IgD-negative memory B cell (primary cell): Measurements from ENCODE around the gene GDI1. TPM values are rescaled to one million over a fixed set of nuclear protein-coding genes. Genes with fewer than 3 reads are reported as not detected.

ENCODE experiments used
- H3K27ac Mint-ChIP-seq, 3 donors: one replicate each; pipeline ENCODE4 v1.8.0; 2020 to 2022; ENCODE audit warnings: mild to moderate bottlenecking in 3 of 3, mixed read lengths in 3 of 3, moderate library complexity in 1 of 3
- H3K27me3 Mint-ChIP-seq: one replicate; pipeline ENCODE4 v1.8.0; 2021; ENCODE audit warnings: mixed read lengths
- H3K36me3 Mint-ChIP-seq: one replicate; pipeline ENCODE4 v1.8.0; 2020; ENCODE audit warnings: mild to moderate bottlenecking, mixed read lengths
- H3K4me1 Mint-ChIP-seq, 3 donors: one replicate each; pipeline ENCODE4 v1.8.0; 2020 to 2022; ENCODE audit warnings: mixed read lengths in 3 of 3, mild to moderate bottlenecking in 1 of 3
- H3K4me3 Mint-ChIP-seq, 4 donors: one replicate each; pipeline ENCODE4 v1.8.0; 2020 to 2022; ENCODE audit warnings: mild to moderate bottlenecking in 4 of 4, mixed read lengths in 4 of 4, moderate library complexity in 3 of 4
- H3K9me3 Mint-ChIP-seq, 3 donors: one replicate each; pipeline ENCODE4 v1.8.0; 2020 to 2021; ENCODE audit warnings: mixed read lengths in 3 of 3, mild to moderate bottlenecking in 1 of 3
- polyA plus RNA-seq: library from polyadenylated mRNA; unstranded; fragments of 300-500 nt; fragmentation: Illumina TruSeq; gene quantifications from one replicate; pipeline ENCODE4 v1.2.3, GENCODE V29; 2021

The GDI1 gene
- polyA plus RNA-seq, 1 donor from 2014 or later: 38.1 TPM

DNA sequence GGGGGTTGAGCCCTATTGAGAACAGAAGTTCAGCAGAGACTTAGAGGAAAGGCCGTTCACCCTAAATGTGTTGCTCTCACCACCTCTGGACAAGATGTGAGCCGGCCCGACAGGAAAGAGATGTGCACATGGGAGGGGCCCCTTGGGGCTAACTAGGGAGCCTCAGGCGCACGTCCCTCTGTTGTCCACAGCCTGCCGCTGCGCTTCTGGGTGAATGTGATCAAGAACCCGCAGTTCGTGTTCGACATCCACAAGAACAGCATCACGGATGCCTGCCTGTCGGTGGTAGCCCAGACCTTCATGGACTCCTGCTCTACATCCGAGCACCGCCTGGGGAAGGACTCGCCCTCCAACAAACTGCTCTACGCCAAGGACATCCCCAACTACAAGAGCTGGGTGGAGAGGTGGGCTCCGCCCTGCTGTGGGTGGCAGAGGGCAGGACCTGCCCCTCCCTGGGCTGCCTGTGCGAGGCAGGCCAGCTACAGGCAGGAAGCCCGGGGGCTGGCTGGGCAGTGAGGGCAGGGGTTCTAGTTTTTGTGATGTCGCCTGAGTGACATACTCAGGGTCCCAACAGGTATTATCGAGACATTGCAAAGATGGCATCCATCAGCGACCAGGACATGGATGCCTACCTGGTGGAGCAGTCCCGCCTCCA, 34.1 kb downstream of the GDI1 start:
- H3K27ac Mint-ChIP-seq: no peak overlapping the region
- no peaks in the 10 kb centered on the region for H3K9me3 Mint-ChIP-seq
- H3K4me1 Mint-ChIP-seq: no peaks in the 10 kb centered on the region
- no peaks in the 10 kb centered on the region for H3K27me3 Mint-ChIP-seq
- H3K4me3 Mint-ChIP-seq: no peak overlapping the region
- peaks cover 2% of the 10 kb centered on the region for H3K36me3 Mint-ChIP-seq

DNA sequence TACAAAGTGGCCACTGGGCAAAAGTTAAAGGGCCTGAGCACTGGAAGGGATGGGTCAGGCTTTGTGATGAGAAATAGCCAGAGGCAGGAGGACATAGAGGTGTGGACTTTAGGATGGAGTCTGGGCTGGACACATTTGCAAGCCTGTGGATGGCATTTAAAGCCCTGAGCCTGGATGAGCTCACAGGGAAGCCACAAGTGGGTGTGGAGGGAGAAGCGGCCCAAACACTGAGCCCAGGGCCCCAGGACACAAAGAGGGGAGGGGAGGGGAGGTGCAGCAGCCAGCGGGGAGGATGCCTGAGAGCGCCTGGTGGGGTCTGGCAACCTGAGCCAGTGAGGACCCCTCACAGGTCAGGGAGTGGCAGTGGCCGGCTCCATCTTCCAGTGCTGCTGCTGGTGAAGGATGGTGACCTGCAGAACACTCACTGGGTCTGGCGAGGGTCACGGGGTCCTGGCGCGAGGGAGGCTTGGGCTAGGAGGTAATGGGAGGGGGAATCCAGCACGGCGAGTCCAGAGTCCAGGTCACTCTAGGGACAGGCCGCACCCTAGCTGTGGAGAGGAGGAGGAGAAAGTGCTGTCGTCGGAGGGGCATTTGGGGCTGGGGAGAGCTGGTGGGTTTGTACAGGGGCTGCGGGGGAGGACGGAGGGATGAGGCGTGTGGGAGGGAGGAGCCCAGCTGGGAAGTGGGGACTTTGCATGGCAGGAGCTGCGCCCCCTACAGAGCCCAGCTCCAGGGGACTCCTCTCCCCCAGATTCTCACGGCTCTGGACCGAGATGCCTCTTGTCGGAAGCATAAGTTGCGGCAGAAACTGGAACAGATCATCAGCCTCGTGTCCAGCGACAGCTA, 35.1 kb downstream of the GDI1 start:
- Mint-ChIP-seq H3K36me3 (peaks cover 2% of the 10 kb centered on the region), H3K27me3 (no peaks in the 10 kb centered on the region), H3K4me3 (no peak overlapping the region), H3K4me1 (no peaks in the 10 kb centered on the region), H3K27ac (no peak overlapping the region), H3K9me3 (no peaks in the 10 kb centered on the region)

DNA sequence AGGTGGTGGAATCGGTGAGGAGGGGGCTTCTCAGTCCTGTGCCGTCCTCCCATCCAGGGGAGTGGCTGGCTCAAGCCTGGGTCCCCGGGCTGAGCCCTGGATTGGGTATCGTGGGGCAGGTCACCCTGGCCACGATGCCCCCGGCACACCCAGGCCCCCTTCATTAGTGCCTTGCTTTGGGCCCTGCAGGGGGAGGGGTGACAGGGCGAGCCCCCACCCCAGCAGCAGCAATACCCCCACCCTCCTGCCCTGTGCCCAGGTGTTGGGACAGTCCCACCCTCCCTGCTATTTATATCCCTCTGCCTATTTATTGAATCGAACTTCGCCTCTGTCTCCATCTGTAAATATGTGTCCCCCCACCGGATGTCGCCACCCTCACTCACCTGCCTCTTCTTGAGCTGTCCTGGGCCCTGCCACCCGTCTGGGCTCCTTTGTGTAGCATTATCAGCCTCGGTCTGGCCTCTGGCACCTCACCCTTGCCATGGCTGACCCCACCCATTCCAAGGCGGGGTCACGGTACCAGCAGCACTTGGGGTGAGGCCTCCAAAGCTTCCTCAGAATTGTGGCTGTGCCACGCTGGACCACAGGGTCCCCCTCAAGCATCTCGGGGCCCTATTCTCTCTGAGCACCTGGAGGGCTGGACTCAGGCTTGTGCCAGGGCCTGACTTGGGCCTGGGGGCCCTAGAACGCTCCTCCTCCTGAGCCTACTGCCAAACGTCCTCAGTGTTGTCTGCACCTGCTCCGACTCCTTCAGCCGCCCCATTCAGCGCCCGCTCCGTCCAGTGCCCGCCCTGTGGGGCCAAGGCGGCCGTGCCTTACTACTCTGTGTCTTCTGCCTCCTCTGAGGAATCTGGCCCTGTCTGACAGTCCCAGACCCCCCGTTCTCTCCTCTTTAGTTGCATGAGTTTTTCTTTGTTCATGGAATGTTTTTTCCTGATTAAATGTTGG, 36.0 kb downstream of the GDI1 start:
- no peaks in the 10 kb centered on the region for H3K9me3 Mint-ChIP-seq
- H3K27ac Mint-ChIP-seq: no peak overlapping the region
- H3K36me3 Mint-ChIP-seq: peaks cover 2% of the 10 kb centered on the region
- no peaks in the 10 kb centered on the region for H3K4me1 Mint-ChIP-seq
- no peak overlapping the region for H3K4me3 Mint-ChIP-seq
- no peaks in the 10 kb centered on the region for H3K27me3 Mint-ChIP-seq

DNA sequence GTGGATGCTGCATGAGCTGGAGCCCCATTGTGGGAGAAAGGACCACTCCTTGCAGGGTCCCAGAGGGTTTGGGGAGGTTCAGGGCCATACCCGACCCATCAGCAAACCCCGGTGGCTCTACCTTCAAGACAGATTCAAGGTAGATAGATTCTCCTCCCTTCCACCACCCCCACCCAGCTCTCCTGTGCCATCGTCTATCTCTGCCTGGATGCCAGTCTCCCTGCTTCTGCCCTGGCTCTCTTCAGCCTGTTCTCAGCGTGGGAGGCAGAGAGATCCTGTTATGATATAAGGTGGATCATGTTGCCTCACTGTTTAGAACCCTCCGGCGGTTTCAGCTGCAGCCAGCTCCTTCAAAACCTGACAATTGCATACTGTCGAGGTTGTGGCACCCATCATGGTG, 36.7 kb downstream of the GDI1 start:
- peaks cover 2% of the 10 kb centered on the region for H3K36me3 Mint-ChIP-seq
- H3K27ac Mint-ChIP-seq: peak overlapping the region in 1 of 3 donors; percentile 39
- no peaks in the 10 kb centered on the region for H3K9me3 Mint-ChIP-seq
- no peaks in the 10 kb centered on the region for H3K4me1 Mint-ChIP-seq
- no peak overlapping the region for H3K4me3 Mint-ChIP-seq
- H3K27me3 Mint-ChIP-seq: no peaks in the 10 kb centered on the region

DNA sequence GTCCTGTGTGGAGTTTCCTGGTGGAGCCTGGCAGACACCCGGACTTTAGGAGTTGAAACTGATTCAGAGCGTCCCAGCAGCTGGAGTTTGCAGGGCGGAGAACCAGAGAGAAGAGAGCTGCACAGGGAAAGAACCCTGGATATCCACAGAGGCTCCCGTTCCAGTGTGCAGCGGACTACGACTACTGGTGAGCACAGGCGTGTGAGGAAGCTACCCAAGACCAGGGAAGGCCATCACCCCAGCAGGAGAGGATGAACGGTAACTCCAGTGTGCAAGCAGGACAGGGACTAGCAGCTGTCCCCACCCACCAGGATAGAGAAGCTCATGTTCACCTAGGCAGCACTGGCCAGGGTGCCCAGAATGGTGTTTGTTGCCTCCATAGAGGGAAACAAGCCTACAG, 39.9 kb downstream of the GDI1 start:
- H3K4me1 Mint-ChIP-seq: peaks cover 7 to 9% (median 7%) of the 10 kb centered on the region in 3 donors
- H3K27ac Mint-ChIP-seq: peak overlapping the region in 1 of 3 donors; percentile 53
- no peaks in the 10 kb centered on the region for H3K27me3 Mint-ChIP-seq
- H3K9me3 Mint-ChIP-seq: no peaks in the 10 kb centered on the region
- peak overlapping the region in 2 of 4 donors; percentile 38 to 51 for H3K4me3 Mint-ChIP-seq
- peaks cover 2% of the 10 kb centered on the region for H3K36me3 Mint-ChIP-seq

DNA sequence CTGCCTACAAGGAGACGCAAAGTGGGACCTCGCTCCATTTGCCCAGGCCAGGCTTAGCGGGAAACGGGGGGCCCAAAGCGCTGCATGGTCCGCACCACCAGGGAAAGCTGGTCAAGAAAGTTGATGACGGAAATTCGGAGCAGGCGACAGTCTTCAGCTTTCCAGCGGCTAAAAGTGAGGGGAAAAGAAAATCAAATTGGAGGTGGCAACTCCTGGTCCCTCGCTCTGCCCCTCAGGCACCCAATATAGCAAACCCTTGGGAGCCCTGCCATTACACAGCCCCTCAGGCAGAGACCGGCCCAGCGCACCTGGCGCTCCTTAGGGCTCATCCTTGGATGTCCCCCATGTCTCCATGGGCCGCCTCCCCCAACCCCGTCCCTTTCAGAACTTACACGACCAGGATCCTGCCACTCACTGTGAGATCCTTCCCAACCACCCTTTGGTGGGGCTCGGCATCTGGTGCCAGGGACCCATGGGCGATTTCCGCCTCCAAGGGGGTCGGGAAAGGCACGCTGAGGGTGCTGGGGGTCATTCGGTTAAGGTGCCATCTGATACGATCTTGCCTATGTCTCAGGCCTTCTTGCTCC, 41.0 kb downstream of the GDI1 start:
- Mint-ChIP-seq H3K4me1 (peaks cover 7 to 14% (median 9%) of the 10 kb centered on the region in 3 donors), H3K9me3 (no peaks in the 10 kb centered on the region), H3K36me3 (peaks cover 2% of the 10 kb centered on the region), H3K27ac (peak overlapping the region in 2 of 3 donors; percentile 91 to 99), H3K4me3 (peak overlapping the region; percentile 80 to 97 (median 89)), H3K27me3 (no peaks in the 10 kb centered on the region)

DNA sequence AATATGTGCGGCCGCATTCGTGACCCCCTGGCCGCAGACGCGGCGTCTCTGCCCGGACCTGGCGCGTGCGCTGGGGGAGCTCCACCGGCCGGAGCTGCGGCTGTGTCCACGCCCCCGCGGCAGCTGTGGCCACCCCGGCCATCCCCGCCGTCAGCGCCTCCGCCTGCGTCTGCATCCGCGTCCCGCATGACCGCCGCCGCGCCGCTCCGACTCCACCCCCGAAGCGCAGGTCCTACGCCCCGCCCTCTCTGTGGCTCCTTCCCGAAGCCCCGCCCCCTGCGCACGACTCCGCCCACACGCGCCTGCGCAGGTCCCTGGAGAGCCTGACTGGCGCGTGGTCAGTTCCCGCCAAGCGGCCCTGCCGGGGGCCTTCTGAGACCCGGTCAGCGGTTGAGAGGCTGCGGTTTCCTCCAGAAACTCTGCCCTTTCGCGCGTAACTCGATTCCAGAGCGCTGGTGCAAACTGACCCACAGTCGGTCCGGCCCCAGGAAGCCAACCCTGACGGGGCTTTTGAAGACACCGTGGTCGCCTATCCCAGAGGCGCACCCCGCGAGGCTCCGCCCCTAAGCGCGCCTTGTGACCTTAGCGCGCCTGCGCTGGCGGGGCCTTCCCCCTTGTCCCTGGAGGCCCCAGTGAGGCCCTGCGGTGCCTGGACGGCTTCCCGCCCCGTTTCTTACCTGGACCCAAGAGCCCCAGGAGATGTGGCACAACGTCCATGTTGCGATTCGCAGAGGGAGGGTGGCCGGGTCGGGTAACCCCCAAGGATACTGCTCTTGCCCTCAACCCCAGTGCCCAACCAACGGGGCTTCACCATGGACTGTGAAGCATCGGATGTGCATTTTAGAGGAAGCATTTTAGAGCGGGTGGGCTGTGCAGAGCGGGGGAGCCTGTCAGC, 42.0 kb downstream of the GDI1 start, which contains the start of gene LAGE3:
TSS of gene LAGE3 (minus strand) at position 554 of the 895 bp plus-strand sequence. CDS start at position 188, 366 bp downstream.
- no peaks in the 10 kb centered on the region for H3K36me3 Mint-ChIP-seq
- H3K27ac Mint-ChIP-seq: peak within 1 kb of the TSS; percentile 91 to 99 (median 96)
- H3K27me3 Mint-ChIP-seq: no peaks in the 10 kb centered on the region

DNA sequence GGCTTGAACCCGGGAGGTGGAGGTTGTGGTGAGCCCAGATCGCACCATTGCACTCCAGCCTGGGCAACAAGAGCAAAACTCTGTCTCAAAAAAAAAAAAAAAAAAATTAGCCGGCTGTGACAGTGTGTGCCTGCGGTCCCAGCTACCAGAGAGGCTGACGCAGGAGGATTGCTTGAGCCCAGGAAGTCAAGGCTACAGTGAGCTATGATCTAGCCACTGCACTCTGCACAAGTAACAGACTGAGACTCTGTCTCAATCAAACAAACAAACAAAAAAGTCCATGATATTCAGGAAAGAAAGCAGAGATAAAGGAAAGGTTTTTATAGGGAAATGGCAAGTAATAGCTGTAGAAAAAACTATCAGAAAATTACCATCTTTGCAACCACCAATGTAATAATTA, 44.2 kb downstream of the GDI1 start:
- peak overlapping the region in 2 of 3 donors; percentile 27 to 53 for H3K27ac Mint-ChIP-seq
- no peaks in the 10 kb centered on the region for H3K27me3 Mint-ChIP-seq
- peaks cover 7 to 14% (median 9%) of the 10 kb centered on the region in 3 donors for H3K4me1 Mint-ChIP-seq
- peak overlapping the region in 2 of 4 donors; percentile 36 to 62 for H3K4me3 Mint-ChIP-seq
- no peaks in the 10 kb centered on the region for H3K36me3 Mint-ChIP-seq
- no peaks in the 10 kb centered on the region for H3K9me3 Mint-ChIP-seq

More for the DNA sequence above, 42.0 kb downstream of the GDI1 start, which contains the start of gene LAGE3:
- peaks cover 7 to 14% (median 9%) of the 10 kb centered on the region in 3 donors for H3K4me1 Mint-ChIP-seq
- no peaks in the 10 kb centered on the region for H3K9me3 Mint-ChIP-seq
- peak within 1 kb of the TSS; percentile 80 to 97 (median 91) for H3K4me3 Mint-ChIP-seq

DNA sequence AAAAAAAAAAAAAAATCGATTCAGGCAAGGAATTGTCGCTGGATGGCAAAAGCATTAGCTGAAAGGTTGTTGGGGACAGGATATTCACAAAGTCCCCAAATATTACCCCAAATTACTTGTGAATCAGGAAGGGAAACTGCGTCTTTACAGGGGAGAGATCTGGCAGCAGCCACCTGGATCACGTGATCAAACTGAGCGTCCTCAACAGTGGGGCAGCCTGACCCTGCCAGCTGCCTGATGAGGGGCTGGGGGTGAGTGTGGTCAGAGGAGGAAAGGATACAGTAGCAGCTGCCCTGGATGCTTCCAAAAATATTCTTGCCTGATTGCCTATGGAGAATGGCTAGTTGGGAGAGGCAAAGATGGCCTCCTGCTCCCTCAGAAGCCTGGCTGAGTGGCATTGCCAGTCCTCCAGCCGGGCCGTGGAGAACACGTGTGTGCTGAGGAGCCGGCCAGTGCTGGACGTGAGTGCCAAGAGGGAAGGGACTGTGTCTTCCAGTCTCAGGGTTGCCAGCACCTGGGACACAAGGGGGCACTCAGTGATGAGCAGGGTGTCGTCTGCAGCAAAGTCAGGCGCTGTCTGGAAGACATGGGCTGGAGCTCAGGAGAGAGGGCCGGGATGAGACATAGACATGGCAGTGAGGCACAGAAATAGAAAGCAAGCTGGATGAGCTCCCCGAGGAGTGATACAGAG, 45.1 kb downstream of the GDI1 start:
- Mint-ChIP-seq H3K4me3 (peak overlapping the region in 2 of 4 donors; percentile 34 to 36), H3K27me3 (no peaks in the 10 kb centered on the region), H3K27ac (peak overlapping the region; percentile 56 to 93 (median 81)), H3K9me3 (no peaks in the 10 kb centered on the region), H3K4me1 (peaks cover 7 to 15% (median 9%) of the 10 kb centered on the region in 3 donors), H3K36me3 (no peaks in the 10 kb centered on the region)

DNA sequence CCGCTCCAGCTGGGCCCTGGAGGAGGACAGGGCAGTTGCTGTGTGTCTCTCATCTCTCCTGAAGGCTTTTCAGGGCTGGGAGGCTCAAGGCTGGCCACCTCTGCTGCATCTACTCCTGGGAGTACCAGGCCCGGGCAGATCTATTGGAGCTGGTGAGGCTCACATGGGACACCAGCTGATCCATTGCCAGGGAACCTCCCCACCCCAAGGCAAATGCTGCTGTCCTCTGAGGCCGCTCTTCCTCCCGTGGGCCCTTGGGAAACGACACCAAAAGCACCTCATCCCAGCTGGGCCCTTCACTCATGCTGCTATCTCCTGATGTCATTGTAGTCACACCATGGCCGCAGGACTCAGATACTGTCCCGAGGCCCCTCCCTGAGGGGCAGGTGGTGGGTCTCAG, 45.8 kb downstream of the GDI1 start:
- no peak overlapping the region for H3K4me3 Mint-ChIP-seq
- H3K27me3 Mint-ChIP-seq: no peaks in the 10 kb centered on the region
- H3K4me1 Mint-ChIP-seq: peaks cover 7 to 16% (median 9%) of the 10 kb centered on the region in 3 donors
- no peaks in the 10 kb centered on the region for H3K36me3 Mint-ChIP-seq
- no peaks in the 10 kb centered on the region for H3K9me3 Mint-ChIP-seq
- peak overlapping the region in 2 of 3 donors; percentile 56 to 81 for H3K27ac Mint-ChIP-seq

DNA sequence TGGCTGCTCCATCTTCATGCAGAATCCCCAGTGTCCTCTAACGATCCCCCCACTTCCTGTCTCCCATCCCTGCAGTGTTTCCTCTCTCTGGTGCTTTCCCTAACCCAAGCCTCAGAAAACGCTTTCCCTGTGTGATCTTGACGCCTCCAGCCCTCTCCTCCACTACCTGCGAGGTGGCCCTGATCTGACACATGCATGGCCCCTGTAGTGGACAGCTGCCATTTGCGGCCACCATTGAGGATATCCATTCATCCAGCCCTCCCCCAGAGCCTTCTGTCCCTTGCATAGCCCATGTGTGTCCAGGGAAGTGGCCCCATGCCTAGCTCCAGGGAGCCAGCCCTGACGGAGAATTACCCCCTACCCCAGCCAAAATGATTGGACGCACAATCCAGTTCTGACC, 46.4 kb downstream of the GDI1 start:
- no peaks in the 10 kb centered on the region for H3K27me3 Mint-ChIP-seq
- H3K4me1 Mint-ChIP-seq: peaks cover 7 to 18% (median 10%) of the 10 kb centered on the region in 3 donors
- H3K9me3 Mint-ChIP-seq: no peaks in the 10 kb centered on the region
- no peaks in the 10 kb centered on the region for H3K36me3 Mint-ChIP-seq
- H3K4me3 Mint-ChIP-seq: peak overlapping the region in 1 of 4 donors; percentile 30
- H3K27ac Mint-ChIP-seq: peak overlapping the region in 2 of 3 donors; percentile 28 to 59

DNA sequence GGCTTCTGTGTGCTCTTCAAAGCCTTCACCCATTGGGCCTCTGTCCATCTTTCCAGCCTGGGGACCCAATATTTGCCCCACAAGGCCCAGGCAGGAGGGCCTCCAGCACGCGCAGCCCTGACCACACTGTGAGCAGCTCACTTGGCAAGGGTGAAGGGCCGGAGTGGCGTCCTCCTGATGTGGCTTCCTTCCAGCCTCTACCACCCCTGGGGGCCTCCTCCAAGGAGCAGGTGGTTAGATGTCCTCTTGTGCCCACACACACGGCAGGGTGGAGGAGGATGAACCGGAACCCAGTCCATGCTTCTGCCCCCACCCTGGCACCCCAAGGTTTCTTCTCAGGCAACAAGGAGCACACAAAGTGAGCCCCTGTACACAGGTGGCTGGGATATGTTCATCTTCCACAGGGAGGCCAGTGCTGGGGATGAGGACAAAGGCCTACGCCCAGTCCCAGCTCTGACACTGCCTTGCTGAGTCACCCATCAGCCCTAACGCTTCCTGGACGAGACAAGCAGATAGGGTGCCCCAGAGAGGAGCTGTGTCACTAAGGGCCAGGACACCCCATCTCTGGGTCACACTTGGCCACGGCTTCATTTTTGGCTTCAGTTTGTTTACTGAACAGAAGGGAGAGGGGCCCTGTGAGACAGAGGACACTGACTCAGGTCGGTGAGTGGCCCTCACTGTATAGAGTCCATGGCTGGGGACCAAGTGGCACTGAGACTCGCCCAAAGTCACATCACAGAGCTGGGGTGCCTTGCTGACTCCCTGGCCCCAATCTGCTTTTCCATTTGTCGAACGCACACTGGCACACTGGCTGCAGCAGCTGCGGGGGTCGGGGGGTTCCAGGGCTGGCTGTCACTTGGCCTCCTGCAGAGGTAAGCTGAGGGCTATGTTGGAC, 47.5 kb downstream of the GDI1 start:
- Mint-ChIP-seq H3K4me1 (peaks cover 0 to 19% (median 12%) of the 10 kb centered on the region in 3 donors), H3K9me3 (no peaks in the 10 kb centered on the region), H3K36me3 (no peaks in the 10 kb centered on the region), H3K4me3 (peak overlapping the region in 3 of 4 donors; percentile 9 to 68 (median 39)), H3K27me3 (no peaks in the 10 kb centered on the region), H3K27ac (peak overlapping the region in 1 of 3 donors; percentile 16)
